Body of pancreas (tissue), 4 donors: ENCODE data around the gene RPS15A.

Source experiments
- POLR2A ChIP-seq, 3 donors: fragments of 450-650 bp; IDR thresholded peaks; one replicate each; pipeline ENCODE4 v1.6.1; 2016; ENCODE audit warnings: antibody characterized with exemption in 3 of 3, mild to moderate bottlenecking in 2 of 3
- TF ChIP-seq, protein P1 (sequence below), 7 experiments: fragments of 450-650 bp in 4 of 7; fragments of 200-600 bp in 3 of 7; sonication (generic) in 3 of 7; IDR thresholded peaks; one replicate each; pipeline ENCODE4 v1.5.1; 2016 to 2019; ENCODE audit warnings: antibody characterized with exemption in 7 of 7

DNA sequence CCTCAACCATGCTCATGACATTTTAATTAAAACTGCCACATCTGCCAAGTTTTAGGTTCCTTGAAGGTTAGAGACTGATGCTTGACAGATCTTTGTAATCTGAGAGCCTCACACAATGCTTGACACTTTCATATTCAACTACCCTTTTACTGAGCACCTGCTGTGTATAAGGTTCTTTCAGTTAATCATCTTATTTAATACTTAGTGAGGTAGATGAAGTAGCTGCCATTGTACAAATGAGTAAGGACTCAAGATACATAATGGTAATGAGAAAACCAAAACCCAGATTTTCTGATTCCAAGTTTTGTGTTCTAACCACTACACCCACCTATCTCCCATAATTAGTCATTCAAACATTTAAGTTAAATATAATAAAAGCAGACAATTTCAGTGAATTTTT lies 46.6 kb upstream of the RPS15A start:
- TF ChIP-seq, protein P1, sequence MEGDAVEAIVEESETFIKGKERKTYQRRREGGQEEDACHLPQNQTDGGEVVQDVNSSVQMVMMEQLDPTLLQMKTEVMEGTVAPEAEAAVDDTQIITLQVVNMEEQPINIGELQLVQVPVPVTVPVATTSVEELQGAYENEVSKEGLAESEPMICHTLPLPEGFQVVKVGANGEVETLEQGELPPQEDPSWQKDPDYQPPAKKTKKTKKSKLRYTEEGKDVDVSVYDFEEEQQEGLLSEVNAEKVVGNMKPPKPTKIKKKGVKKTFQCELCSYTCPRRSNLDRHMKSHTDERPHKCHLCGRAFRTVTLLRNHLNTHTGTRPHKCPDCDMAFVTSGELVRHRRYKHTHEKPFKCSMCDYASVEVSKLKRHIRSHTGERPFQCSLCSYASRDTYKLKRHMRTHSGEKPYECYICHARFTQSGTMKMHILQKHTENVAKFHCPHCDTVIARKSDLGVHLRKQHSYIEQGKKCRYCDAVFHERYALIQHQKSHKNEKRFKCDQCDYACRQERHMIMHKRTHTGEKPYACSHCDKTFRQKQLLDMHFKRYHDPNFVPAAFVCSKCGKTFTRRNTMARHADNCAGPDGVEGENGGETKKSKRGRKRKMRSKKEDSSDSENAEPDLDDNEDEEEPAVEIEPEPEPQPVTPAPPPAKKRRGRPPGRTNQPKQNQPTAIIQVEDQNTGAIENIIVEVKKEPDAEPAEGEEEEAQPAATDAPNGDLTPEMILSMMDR (IDR thresholded peaks at IDR 0.05): no peak
- no peak for TF ChIP-seq POLR2A (IDR thresholded peaks at IDR 0.05)
